HuH-7.5 (cell line): ENCODE measurements around the gene ACOXL.

Experiments used
- DNase-seq: peaks from one replicate; pipeline ENCODE4 v3.0.0; 2011; ENCODE audit warnings: low spot score

Gene ACOXL

GRCh38 chr2:110875384-110875725 is 143.0 kb downstream of the ACOXL start:
- DNase-seq: no peak

GRCh38 chr2:110876167-110876999 is 144.0 kb downstream of the ACOXL start:
- no peak for DNase-seq

GRCh38 chr2:110877031-110877827 is 144.9 kb downstream of the ACOXL start:
- DNase-seq: no peak

GRCh38 chr2:110878150-110878549 is 145.8 kb downstream of the ACOXL start:
- no peak for DNase-seq

GRCh38 chr2:110881908-110882307 is 149.5 kb downstream of the ACOXL start:
- no peak for DNase-seq

- DNase-seq: no peak
Measured at GRCh38 chr2:110883406-110883805, 151.0 kb downstream of the ACOXL start.

- no peak for DNase-seq
Measured at GRCh38 chr2:110885256-110885655, 152.9 kb downstream of the ACOXL start.

- DNase-seq: no peak
Measured at GRCh38 chr2:110886826-110887573, 154.6 kb downstream of the ACOXL start.

- DNase-seq: no peak
Measured at GRCh38 chr2:110888411-110888810, 156.0 kb downstream of the ACOXL start.

GRCh38 chr2:110891626-110892025 is 159.3 kb downstream of the ACOXL start:
- no peak for DNase-seq

GRCh38 chr2:110896226-110896625 is 163.9 kb downstream of the ACOXL start:
- no peak for DNase-seq

GRCh38 chr2:110897966-110898365 is 165.6 kb downstream of the ACOXL start:
- no peak for DNase-seq

- DNase-seq: no peak
Measured at GRCh38 chr2:110900191-110900590, 167.8 kb downstream of the ACOXL start.

- DNase-seq: no peak
Measured at GRCh38 chr2:110903548-110903947, 171.2 kb downstream of the ACOXL start.

GRCh38 chr2:110904116-110904778 is 171.9 kb downstream of the ACOXL start:
- no peak for DNase-seq

GRCh38 chr2:110904779-110905148 is 172.4 kb downstream of the ACOXL start:
- no peak for DNase-seq

GRCh38 chr2:110905217-110905616 is 172.8 kb downstream of the ACOXL start:
- DNase-seq: no peak

GRCh38 chr2:110906613-110907298 is 174.4 kb downstream of the ACOXL start:
- no peak for DNase-seq

GRCh38 chr2:110909501-110909900 is 177.1 kb downstream of the ACOXL start:
- DNase-seq: no peak

GRCh38 chr2:110910423-110910822 is 178.1 kb downstream of the ACOXL start:
- DNase-seq: no peak

- DNase-seq: no peak
Measured at GRCh38 chr2:110919738-110920137, 187.4 kb downstream of the ACOXL start.

GRCh38 chr2:110925479-110925878 is 193.1 kb downstream of the ACOXL start:
- no peak for DNase-seq
